GM19043 (cell line): Measurements from ENCODE around the gene FLRT1.

ENCODE experiments used
- ATAC-seq: cut with Tn5 transposase; IDR thresholded peaks from one replicate; pipeline ENCODE4 v1.9.1; 2021; ENCODE audit warnings: low read depth; ENCODE audit not compliant: unreplicated experiment

Gene FLRT1

GRCh38 chr11:64006398-64006797 is 29.3 kb upstream of the FLRT1 start:
- ATAC-seq, result no peak

DNA sequence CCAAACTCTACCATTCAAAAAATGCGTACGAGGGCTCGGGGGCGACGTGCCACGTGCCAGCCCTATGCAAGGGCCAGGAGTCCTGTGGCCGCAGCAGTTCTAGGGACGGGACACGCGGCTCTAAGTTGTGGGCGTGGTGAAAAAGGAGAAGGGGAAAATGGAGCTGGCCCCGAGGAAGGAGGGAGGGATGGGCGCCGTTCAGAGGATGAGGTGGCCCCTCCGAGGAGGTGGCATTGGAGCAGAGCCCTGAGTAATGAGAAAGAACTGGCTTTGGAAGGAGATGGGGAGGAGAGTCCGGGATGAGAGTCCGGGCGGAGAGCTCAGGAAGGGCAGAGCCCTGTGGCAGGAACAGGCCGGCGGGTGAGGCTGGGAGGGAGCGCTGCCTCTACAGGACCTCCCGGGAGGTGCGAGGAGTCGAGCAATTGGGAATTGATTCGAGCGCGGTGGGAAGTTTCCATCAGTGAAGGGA is 28.5 kb upstream of the FLRT1 start:
- ATAC-seq, result no peak

DNA sequence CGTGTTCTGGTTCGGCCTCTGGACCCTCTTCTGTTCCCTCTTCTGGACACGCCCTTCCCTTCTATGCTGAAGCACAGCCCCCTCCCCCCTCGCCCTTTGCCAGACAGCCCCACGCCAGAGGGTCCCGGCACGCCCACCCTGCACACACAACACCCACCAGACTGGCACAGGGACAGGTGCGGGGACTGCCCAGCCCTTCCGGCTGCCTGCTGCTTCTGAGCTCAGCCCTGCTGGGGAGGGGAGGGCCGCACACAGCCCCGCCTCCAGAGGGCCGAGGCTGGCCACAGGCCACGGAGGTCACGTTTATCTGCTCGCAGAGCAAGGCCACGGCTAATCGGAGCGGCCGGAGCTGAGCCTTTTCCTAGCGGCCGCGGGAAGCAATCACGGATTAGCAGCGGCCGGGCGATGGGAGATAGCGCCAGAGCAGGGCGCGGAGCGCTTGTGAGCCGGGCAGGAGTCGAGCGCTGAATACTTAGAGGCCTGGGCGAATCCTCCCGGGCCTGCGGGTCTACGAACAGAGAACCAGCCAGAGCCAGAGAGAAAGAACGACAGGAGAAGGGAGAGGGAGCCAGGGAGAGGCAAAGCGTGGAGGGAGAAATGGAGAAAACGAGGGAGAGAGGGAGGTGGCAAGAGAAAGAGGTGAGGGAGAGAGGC is 28.0 kb upstream of the FLRT1 start:
- ATAC-seq, result no peak

DNA sequence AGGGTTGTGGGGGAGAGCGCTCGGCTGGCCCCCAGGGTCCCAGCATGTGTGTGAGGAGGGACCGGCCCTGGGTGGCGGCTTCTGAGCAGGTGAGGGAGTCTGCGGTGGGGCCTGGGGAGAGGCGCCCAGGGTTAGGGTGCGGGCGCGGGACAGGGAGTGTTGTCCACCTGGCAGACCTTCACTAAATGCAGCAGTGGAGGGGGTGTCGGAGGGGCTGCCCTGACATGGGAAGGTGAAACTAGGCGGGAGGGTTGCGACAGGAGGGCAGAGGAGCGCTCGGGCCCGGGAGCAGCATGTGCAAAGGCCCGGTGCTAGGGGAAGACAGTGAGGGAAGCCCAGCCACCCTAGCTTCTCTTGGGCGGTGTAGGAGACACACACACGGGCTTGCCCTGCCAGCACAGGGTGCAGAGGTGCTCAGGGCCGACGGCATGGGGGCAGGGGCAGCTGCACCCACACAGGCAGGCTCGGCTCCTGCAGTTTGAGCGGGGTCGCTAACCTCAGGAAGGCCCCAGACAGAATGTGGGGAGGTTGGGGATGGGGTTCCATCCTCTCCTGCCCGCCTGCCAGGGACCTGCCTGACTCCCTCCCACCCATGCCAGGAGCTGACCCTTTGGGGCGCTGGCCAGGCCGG is 27.3 kb upstream of the FLRT1 start:
- no peak for ATAC-seq

DNA sequence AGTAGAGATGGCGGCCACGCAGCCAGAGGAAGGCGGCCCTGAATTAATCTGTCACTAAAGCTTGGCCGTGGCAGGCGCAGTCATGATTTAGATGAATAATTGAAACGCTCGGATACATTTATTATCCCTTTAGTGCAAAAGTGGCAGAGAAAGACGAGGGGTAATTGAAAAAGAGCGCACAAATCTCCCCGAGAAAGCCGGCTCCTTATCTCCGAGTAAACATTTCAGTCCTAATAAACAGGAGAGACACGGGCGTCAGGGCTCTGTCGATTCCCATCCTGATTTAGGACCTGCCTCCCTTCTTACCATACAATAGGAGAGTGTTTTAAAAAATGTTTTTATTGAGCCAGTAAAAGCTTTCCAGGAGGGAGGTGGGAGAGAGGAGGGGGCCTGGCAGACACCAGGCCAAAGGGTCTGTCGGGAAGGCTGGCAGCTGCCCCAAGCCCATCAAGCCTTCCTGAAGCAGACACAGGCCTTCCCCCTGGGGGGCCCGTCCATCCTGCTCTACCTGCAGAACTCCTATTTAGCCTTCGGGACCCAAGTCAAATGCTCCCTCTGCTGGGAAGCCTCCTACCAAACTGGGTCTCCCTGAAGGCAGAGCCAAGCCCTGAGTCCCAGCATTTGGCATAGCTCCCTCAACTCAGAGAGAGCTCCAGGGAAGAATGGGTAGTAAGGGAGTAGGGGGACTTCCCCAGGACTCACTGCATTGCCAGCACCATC is 26.7 kb upstream of the FLRT1 start:
- ATAC-seq, result no peak

DNA sequence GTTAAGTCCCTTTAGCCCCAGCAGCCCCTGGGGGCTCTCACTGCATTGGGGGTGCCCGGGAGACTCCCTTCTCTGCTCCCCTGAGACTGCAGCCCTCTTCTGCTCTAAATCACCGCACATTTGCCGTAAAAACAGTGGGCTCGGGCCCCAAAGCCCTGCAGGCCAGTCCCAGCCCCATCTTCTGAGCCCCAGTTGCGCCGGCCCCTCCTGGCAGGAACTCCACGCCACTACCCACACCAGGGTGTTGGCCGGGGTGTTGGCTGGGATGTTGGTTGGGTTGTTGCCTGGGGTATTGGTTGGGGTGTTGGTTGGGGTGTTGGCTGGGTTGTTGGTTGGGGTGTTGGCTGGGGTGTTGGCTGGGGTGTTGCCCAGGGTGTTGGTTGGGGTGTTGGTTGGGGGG is 26.0 kb upstream of the FLRT1 start:
- ATAC-seq, result no peak

DNA sequence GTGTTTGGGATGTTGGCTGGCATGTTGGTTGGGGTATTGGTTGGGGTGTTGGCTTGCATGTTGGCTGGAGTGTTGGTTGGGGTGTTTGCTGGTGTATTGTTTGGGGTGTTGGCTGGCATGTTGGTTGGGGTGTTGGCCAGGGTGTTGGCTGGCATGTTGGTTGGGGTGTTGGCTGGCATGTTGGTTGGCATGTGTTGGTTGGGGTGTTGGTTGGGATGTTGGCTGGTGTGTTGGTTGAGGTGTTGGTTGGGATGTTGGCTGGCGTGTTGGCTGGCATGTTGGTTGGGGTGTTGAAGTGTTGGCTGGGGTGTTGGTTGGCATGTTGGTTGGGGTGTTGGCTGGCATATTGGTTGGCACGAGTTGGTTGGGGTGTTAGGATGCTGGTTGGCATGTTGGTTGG is 24.9 kb upstream of the FLRT1 start:
- no peak for ATAC-seq

GRCh38 chr11:64011371-64011770 is 24.4 kb upstream of the FLRT1 start:
- ATAC-seq, result no peak

GRCh38 chr11:64013141-64013896 is 22.4 kb upstream of the FLRT1 start:
- ATAC-seq, result no peak

- ATAC-seq, result no peak
These were observed 21.4 kb upstream of the FLRT1 start for GRCh38 chr11:64014356-64014755.

DNA sequence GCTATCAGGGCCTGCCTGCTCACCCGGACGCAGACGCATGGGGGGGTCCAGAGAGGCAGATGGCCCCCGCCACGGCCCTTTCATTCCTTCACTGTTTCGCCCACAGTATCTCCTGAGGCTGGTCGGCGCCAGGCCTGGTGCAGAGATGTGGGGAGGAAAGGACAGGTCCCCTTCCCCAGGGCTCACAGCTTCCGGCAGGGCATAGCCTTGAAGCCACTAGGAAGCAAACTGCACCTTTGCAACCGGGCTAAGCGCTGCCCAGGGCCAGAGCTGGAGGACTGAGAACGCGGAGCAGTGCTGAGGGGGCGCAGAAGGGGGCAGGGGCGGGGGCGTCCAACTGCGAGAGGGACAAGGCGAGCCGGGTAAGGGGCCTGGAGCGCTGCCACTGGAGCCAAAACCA is 20.2 kb upstream of the FLRT1 start:
- no peak for ATAC-seq

GRCh38 chr11:64015935-64016845 is 19.5 kb upstream of the FLRT1 start:
- no peak for ATAC-seq

DNA sequence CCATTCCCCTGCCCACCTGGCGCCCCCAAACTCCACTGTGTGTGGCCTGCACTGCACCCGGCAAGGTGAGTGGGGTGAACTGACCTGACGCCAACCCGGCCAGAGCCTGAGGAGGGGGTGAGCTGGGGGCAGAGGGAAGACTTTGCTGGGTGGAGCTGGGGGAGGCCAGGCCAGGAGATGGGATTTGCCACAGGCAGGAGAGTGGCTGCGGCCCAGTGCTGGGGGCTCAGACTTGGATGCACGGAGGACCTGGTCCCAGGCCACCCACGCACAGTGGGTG is 17.8 kb upstream of the FLRT1 start:
- no peak for ATAC-seq

DNA sequence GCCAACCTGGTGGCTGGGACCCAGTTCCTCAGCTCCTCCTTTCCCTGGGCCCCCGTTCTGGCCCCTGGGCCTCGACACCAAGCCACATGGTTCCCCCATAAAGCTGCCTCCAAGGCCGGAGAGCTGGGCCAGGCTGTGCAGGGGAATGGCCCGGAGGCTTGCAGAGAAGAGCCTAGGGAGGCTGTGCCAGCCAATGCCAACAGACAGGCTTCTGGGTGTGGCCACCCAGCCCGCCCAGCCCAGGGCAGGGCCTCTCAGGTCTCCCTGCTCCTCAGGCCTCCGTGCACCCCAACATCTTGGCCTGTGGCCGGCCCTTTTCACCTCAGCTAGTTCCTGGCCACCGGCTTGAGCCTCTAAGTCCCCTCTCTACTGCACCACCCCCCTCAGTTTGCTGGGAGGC is 17.4 kb upstream of the FLRT1 start:
- no peak for ATAC-seq

GRCh38 chr11:64019106-64020037 is 16.4 kb upstream of the FLRT1 start:
- no peak for ATAC-seq

DNA sequence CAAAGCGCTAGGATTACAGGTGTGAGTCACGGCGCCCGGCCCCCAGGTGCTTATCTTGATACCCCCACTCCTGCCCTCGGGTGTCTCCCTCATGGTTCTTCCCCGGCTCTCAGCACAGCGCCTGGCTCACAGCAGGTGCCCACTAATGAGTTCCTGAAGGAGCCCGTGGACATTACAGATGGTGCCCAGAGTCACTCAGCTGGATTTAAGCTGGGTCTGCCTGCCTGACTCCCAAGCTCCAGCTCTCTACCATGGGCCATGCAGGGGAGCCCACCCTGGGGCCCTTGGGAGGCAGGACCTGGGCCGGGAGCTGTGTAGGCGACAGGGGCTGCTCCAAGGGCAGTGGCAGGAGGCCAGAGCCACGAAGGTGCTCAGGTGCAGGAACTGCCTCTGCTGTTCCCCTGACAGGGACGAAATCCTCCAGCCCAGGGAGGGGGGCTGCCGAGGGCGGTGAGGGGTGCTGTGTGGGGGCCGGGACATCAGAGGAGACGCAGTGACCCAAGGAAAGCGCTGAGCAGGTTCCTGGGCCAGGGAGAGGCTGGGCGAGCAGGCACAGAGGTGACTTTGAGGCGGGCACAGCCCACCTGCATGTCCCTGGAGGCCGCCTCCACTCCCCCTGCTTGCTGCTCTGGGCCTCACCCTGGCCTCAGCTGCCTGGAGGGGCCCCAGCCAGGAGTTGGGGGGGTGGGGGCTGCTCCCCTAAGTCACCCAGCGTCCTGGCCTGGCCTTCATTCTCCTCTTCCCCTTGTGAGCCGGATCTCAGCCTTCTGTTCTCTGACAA is 14.6 kb upstream of the FLRT1 start:
- no peak for ATAC-seq

DNA sequence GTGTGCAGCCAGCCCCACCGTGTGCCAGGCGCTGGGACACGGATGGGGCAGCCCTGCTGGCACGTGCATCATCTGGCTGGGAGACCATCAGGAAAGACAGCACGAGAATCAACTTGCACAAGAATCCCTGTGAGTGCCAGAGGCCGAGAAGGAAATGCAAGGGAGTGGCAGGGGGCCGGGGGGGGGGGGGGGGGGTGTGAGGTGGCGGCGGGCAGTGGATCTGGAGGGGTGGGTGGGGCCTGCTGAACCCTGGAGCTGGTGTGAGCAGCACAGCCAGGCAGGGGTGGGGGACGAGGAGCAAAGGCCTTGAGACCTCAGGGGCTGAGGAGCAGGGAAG is 14.0 kb upstream of the FLRT1 start:
- ATAC-seq, result no peak

DNA sequence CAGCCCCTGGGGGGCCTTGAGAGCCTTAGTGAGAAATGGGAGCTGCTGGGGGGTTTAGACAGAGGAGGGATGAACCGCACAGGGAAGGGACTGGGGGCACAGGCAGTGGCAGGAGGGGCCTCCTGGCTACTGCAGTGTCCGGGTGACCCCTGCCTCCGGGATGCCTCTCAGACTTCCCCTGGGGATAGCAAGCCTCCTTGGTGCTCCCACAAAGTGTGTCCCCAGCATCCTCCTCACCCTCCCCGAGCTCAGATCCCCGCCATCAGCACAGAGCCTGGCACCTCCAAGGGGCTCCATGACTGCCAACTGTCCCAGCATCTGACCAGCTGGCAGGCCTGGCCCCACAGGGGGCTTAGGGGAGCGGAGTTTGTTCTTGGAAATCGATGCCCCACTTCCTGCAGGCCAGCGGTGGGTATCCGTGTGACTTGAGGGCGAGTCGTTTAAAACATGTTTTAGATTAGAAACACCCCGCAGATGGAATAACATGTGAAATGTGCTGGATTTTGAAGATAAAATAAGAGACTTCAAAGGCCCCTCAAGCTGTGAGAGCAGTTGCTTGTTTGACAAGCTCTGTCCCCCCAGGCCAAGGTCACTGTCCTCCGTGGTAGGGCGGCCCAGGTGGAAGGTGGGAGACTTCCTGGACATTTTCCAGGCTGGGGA is 13.5 kb upstream of the FLRT1 start:
- no peak for ATAC-seq
